Neural progenitor cell (in vitro differentiated cells): Measurements from ENCODE around the gene DHRS9. TPM values are rescaled to one million over a fixed set of nuclear protein-coding genes. Genes with fewer than 3 reads are reported as not detected.

ENCODE experiments used
- DNase-seq: peaks from one replicate; pipeline ENCODE4 v3.0.0-alpha.2; 2016; ENCODE audit warnings: low spot score
- H2AFZ ChIP-seq: fragments of 200-600 bp; sonication (generic); replicated peaks from 2 replicates; pipeline ENCODE4 v1.6.1; 2016; ENCODE audit warnings: antibody characterized with exemption
- H3F3A ChIP-seq: fragments of 200-600 bp; sonication (generic); 2 replicates; pipeline ENCODE4 v1.6.1; 2016; ENCODE audit warnings: antibody characterized with exemption, low read depth
- H3K27ac ChIP-seq: fragments of 200-600 bp; sonication (generic); 2 replicates; pipeline ENCODE4 v1.5.1; 2016; ENCODE audit warnings: mild to moderate bottlenecking
- H3K27me3 ChIP-seq: fragments of 200-600 bp; sonication (generic); 2 replicates; pipeline ENCODE4 v1.6.1; 2016; ENCODE audit warnings: mild to moderate bottlenecking, moderate library complexity
- H3K36me3 ChIP-seq: fragments of 200-600 bp; sonication (generic); 2 replicates; pipeline ENCODE4 v1.5.1; 2016
- H3K4me1 ChIP-seq: fragments of 200-600 bp; sonication (generic); 2 replicates; pipeline ENCODE4 v1.6.1; 2016; ENCODE audit warnings: mixed run types
- H3K4me2 ChIP-seq: fragments of 200-600 bp; sonication (generic); 2 replicates; pipeline ENCODE4 v1.6.1; 2016
- H3K4me3 ChIP-seq: fragments of 200-600 bp; sonication (generic); 2 replicates; pipeline ENCODE4 v1.5.1; 2016
- H3K79me2 ChIP-seq: fragments of 200-600 bp; sonication (generic); 2 replicates; pipeline ENCODE4 v1.6.1; 2016; ENCODE audit warnings: low read depth
- H3K9ac ChIP-seq: fragments of 200-600 bp; sonication (generic); 2 replicates; pipeline ENCODE4 v1.6.1; 2016
- H3K9me3 ChIP-seq: fragments of 200-600 bp; sonication (generic); 2 replicates; pipeline ENCODE4 v1.5.1; 2016; ENCODE audit warnings: low read depth
- H4K20me1 ChIP-seq: fragments of 200-600 bp; sonication (generic); 2 replicates; pipeline ENCODE4 v1.6.1; 2016; ENCODE audit warnings: low read depth
- H3K27ac Mint-ChIP-seq: 3 replicates; pipeline ENCODE4 v1.8.0; 2021; ENCODE audit warnings: mixed read lengths
- H3K27me3 Mint-ChIP-seq: 2 replicates; pipeline ENCODE4 v1.8.0; 2022; ENCODE audit warnings: low read depth, mild to moderate bottlenecking, inconsistent platforms, moderate library complexity, mixed read lengths; ENCODE audit not compliant: insufficient read depth
- H3K36me3 Mint-ChIP-seq: 3 replicates; pipeline ENCODE4 v1.8.0; 2021; ENCODE audit warnings: mixed read lengths
- H3K4me1 Mint-ChIP-seq: 3 replicates; pipeline ENCODE4 v1.8.0; 2021; ENCODE audit warnings: mixed read lengths
- H3K4me3 Mint-ChIP-seq: 3 replicates; pipeline ENCODE4 v1.8.0; 2021; ENCODE audit warnings: mild to moderate bottlenecking, moderate library complexity, mixed read lengths
- H3K9me3 Mint-ChIP-seq: 3 replicates; pipeline ENCODE4 v1.8.0; 2020; ENCODE audit warnings: mixed read lengths
- EZH2 ChIP-seq: fragments of 200-600 bp; sonication (generic); IDR thresholded peaks from 2 replicates; pipeline ENCODE4 v1.6.1; 2017; ENCODE audit warnings: antibody characterized with exemption, mild to moderate bottlenecking, moderate library complexity
- EZH2phosphoT487 ChIP-seq: fragments of 200-600 bp; sonication (generic); IDR thresholded peaks from 2 replicates; pipeline ENCODE4 v1.6.1; 2017; ENCODE audit warnings: antibody characterized with exemption
- total RNA-seq: library from RNA; depleted of rRNA; stranded (reverse); fragments of >200 nt; gene quantifications from 2 replicates; pipeline ENCODE4 v1.2.3, GENCODE V29; 2015; ENCODE audit warnings: low replicate concordance
- TF ChIP-seq, protein P1 (sequence below): fragments of 200-600 bp; sonication (generic); IDR thresholded peaks from 2 replicates; pipeline ENCODE4 v1.5.1; 2017; ENCODE audit warnings: antibody characterized with exemption, mild to moderate bottlenecking

Gene DHRS9
- total RNA-seq, 1 donor from 2014 or later, result not detected

DNA sequence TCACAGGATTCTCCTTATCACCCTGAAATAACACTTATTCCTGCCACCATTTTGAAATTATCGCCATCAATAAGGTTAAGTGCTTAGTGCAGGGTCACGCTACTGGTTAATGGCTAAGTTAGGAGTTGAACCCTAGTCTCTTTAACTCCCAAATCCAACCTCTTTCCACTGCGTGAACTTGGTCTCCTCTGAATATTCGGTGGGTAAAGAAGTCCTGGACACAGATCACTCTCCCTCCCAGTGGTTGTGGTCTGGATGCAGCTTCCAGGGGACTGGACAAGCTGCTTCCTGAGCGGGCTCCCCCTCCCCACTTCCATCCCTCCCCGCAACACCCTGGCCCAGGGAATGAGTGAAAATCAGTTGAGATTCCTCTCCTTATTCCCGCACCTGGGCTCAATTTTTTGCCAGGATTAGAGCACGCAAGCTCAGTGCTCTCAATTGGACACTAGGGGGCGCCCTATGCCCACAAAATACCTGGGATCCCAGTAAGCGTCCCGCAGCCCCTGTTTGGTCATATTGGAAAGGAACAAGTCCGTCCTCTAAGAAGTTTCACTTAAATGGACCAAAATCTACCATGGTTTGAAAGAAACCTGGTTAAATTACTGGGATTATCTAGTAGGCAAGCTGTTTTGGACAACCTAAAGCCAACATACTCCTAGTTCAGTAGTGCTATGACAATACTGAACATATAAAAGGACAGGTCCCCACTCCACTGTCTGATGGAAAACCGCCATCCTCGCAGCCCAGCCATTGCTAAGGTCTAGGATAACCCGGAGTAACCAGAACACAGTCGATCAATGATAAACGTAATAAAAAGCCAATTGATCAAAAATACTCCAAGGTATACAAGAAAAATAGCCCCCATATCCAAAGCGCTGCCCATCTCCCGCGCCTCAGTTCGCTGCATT lies 40.4 kb downstream of the DHRS9 start:
- Histone ChIP-seq H2AFZ (peak overlapping the region; percentile 91), H3K4me3 (no peak overlapping the region)

DNA sequence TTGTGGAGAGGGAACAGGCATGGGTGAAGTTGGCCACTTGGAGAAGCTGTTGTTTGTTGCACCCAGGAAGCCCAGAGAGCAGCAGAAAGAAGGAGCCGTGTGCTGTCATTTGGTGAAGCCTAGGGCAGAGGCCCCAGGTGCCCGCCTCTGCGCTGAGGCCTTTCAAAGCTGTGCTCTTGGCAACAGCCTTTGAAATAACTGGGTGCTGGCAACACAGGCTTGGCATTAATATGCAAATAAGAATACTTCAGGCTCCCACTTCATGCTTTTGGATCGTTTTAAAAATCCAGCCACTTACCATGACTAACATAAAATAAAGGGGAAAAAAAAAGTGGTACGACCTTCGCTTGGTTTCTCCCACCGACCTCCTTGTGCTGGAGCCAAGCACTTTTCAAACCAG lies 41.1 kb downstream of the DHRS9 start:
- H4K20me1 ChIP-seq, result no peaks in the 10 kb centered on the region
- Mint-ChIP-seq H3K9me3 (no peaks in the 10 kb centered on the region), H3K27me3 (peaks cover 5% of the 10 kb centered on the region), H3K36me3 (no peaks in the 10 kb centered on the region), H3K27ac (no peak overlapping the region), H3K4me3 (no peak overlapping the region), H3K4me1 (peaks cover 11% of the 10 kb centered on the region)
- no peak overlapping the region for H3K4me3 ChIP-seq
- no peaks in the 10 kb centered on the region for H3F3A ChIP-seq
- H3K9ac ChIP-seq, result no peak overlapping the region
- no peak for TF ChIP-seq EZH2
- TF ChIP-seq EZH2phosphoT487, result no peak
- TF ChIP-seq, protein P1, sequence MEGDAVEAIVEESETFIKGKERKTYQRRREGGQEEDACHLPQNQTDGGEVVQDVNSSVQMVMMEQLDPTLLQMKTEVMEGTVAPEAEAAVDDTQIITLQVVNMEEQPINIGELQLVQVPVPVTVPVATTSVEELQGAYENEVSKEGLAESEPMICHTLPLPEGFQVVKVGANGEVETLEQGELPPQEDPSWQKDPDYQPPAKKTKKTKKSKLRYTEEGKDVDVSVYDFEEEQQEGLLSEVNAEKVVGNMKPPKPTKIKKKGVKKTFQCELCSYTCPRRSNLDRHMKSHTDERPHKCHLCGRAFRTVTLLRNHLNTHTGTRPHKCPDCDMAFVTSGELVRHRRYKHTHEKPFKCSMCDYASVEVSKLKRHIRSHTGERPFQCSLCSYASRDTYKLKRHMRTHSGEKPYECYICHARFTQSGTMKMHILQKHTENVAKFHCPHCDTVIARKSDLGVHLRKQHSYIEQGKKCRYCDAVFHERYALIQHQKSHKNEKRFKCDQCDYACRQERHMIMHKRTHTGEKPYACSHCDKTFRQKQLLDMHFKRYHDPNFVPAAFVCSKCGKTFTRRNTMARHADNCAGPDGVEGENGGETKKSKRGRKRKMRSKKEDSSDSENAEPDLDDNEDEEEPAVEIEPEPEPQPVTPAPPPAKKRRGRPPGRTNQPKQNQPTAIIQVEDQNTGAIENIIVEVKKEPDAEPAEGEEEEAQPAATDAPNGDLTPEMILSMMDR, result no peak
- DNase-seq, result no peak
- peak overlapping the region; percentile 27 for H3K4me2 ChIP-seq
- H3K36me3 ChIP-seq, result no peaks in the 10 kb centered on the region
- no peaks in the 10 kb centered on the region for H3K9me3 ChIP-seq
- H3K27me3 ChIP-seq, result peaks cover 8% of the 10 kb centered on the region
- H2AFZ ChIP-seq, result peak overlapping the region; percentile 91
- H3K27ac ChIP-seq, result no peak overlapping the region
- H3K4me1 ChIP-seq, result peaks cover 12% of the 10 kb centered on the region
- no peaks in the 10 kb centered on the region for H3K79me2 ChIP-seq

More for the DNA sequence above, 40.4 kb downstream of the DHRS9 start:
- Histone ChIP-seq H3F3A (no peaks in the 10 kb centered on the region), H3K9me3 (no peaks in the 10 kb centered on the region), H3K9ac (no peak overlapping the region), H3K36me3 (no peaks in the 10 kb centered on the region), H4K20me1 (no peaks in the 10 kb centered on the region), H3K4me2 (no peak overlapping the region), H3K27ac (no peak overlapping the region), H3K27me3 (peaks cover 8% of the 10 kb centered on the region), H3K4me1 (peaks cover 12% of the 10 kb centered on the region), H3K79me2 (no peaks in the 10 kb centered on the region)
- TF ChIP-seq EZH2, result no peak
- TF ChIP-seq EZH2phosphoT487, result no peak
- TF ChIP-seq, protein P1, result peak; percentile 97
- peaks cover 11% of the 10 kb centered on the region for H3K4me1 Mint-ChIP-seq
- no peak overlapping the region for H3K4me3 Mint-ChIP-seq
- peaks cover 5% of the 10 kb centered on the region for H3K27me3 Mint-ChIP-seq
- no peaks in the 10 kb centered on the region for H3K36me3 Mint-ChIP-seq
- no peaks in the 10 kb centered on the region for H3K9me3 Mint-ChIP-seq
- H3K27ac Mint-ChIP-seq, result no peak overlapping the region
- DNase-seq, result peak; percentile 91

DNA sequence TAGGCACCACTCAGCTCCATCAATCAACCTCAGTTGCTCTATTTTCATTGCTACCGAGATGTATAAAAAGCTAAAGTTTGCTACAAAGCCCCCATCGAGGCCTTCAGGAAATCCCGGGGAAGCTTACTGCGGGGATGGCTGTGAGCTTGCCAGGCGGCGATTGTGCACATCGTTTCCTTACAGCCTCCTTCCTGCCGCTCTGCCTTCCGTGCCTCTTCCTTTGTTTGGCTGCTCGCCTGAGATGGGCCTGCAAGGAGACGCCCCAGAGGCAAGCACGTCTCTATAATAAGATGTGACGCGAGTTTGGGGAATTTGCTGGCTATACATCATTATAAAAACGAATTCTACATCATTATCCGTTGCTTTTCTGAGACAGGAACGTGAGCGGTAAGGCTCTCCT lies 41.6 kb downstream of the DHRS9 start:
- H3K4me1 ChIP-seq, result peaks cover 12% of the 10 kb centered on the region
- H3K4me3 ChIP-seq, result no peak overlapping the region
- Mint-ChIP-seq H3K4me3 (no peak overlapping the region), H3K4me1 (peaks cover 11% of the 10 kb centered on the region), H3K27me3 (peaks cover 5% of the 10 kb centered on the region), H3K9me3 (no peaks in the 10 kb centered on the region), H3K36me3 (no peaks in the 10 kb centered on the region), H3K27ac (no peak overlapping the region)
- H4K20me1 ChIP-seq, result no peaks in the 10 kb centered on the region
- peak overlapping the region; percentile 91 for H2AFZ ChIP-seq
- peak overlapping the region; percentile 27 for H3K4me2 ChIP-seq
- no peak overlapping the region for H3K9ac ChIP-seq
- TF ChIP-seq EZH2 (no peak), EZH2phosphoT487 (no peak)
- TF ChIP-seq, protein P1, result no peak
- no peaks in the 10 kb centered on the region for H3K36me3 ChIP-seq
- peaks cover 8% of the 10 kb centered on the region for H3K27me3 ChIP-seq
- peak; percentile 56 for DNase-seq
- no peaks in the 10 kb centered on the region for H3K9me3 ChIP-seq
- no peaks in the 10 kb centered on the region for H3F3A ChIP-seq
- no peaks in the 10 kb centered on the region for H3K79me2 ChIP-seq
- H3K27ac ChIP-seq, result no peak overlapping the region
